ENCODE measurements around the gene ING5.
"Not testable (repeated sequence)": the region's sequence is repeated elsewhere in the genome, so short reads cannot be mapped to it uniquely, and the experiment has no call there.

Gene ING5

DNA sequence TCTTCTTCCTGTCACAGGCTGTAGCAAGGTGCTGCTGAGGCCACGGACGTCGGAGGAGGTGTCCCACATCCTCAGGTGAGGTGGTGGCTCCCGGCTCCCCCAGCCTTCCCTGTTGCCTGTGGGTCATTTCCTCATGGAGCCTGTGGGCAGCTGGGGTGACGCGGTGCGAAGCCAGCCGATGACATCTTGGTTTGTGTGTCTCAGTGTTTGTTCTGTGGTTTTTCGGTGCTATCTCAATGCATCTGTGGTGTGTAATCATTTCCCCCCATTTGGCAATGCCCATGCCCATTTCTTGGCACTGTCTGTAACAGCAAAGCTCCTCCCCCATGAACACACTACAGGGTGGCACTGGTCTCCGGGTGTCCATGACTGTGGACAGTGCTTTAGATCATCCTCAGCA is 39.2 kb downstream of the ING5 start:
- H3K4me1 ChIP-seq (ENCODE audit: control insufficient read depth, insufficient read depth, low read length, poor library complexity, severe bottlenecking), result no peaks in the 10 kb centered on the region
- 91 to 98% methylated on average over 5 to 9 of the region's 10 CpGs for WGBS, 2 experiments (ENCODE audit: insufficient coverage in 2 of 2)
- H3K9me3 ChIP-seq (ENCODE audit: control insufficient read depth, low read length), result no peaks in the 10 kb centered on the region
- no peak overlapping the region for H3K4me3 ChIP-seq (ENCODE audit: extremely low read depth, insufficient read depth, low read length, poor library complexity, severe bottlenecking)
- H3K27ac ChIP-seq (ENCODE audit: low read depth, low read length, severe bottlenecking), result no peak overlapping the region
- H3K36me3 ChIP-seq (ENCODE audit: control insufficient read depth, insufficient read depth, low read length), result peaks cover 15% of the 10 kb centered on the region

DNA sequence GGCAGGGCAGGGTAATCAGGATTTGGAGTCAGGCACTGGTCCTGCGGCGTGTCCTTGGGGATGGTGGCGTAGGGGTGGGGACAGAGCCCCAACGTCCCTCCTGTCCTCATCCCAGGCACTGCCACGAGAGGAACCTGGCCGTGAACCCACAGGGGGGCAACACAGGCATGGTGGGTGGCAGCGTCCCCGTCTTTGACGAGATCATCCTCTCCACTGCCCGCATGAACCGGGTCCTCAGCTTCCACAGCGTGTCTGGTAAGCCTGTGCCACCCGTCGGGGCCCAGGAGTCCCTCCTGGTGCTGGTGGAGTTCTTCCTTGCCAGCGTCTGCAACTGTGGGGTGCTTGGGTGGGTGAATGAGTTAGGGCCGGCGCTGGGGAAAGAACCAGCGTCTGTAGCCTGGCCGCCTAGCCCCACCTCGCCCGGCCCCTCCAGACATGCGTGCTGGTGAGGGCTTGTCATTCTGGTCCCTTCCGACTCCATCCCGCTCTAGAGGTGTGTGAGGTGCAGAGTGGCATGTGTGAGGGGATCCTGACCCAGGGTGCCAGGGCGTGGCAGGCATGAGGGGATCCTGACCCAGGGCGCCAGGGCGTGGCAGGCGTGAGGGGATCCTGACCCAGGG is 40.6 kb downstream of the ING5 start:
- no peaks in the 10 kb centered on the region for H3K4me1 ChIP-seq (ENCODE audit: control insufficient read depth, insufficient read depth, low read length, poor library complexity, severe bottlenecking)
- no peak overlapping the region for H3K27ac ChIP-seq (ENCODE audit: low read depth, low read length, severe bottlenecking)

DNA sequence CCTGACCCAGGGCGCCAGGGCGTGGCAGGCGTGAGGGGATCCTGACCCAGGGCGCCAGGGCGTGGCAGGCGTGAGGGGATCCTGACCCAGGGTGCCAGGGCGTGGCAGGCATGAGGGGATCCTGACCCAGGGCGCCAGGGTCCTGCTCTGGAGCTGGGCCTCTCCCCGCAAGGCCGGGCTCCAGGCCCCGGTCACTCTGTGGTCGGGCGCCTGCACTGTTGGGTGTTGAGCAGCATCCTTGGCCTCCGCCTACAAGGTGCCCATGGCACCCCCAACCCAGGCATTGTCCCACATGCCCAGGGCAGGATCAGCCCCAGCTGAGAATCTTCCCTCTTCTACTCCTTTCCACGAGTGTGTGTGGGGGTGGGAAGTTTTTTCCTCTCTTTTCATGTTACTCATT is 41.2 kb downstream of the ING5 start:
- peaks cover 19% of the 10 kb centered on the region for H3K36me3 ChIP-seq (ENCODE audit: control insufficient read depth, insufficient read depth, low read length)
- H3K4me3 ChIP-seq (ENCODE audit: extremely low read depth, insufficient read depth, low read length, poor library complexity, severe bottlenecking); H3K27ac ChIP-seq (ENCODE audit: low read depth, low read length, severe bottlenecking); H3K4me1 ChIP-seq (ENCODE audit: control insufficient read depth, insufficient read depth, low read length, poor library complexity, severe bottlenecking); H3K9me3 ChIP-seq (ENCODE audit: control insufficient read depth, low read length): not testable (repeated sequence)
- WGBS, 2 experiments (ENCODE audit: insufficient coverage in 2 of 2), result 94% methylated on average over 9 to 10 of the region's 15 CpGs

More for the DNA sequence above, 40.6 kb downstream of the ING5 start:
- Histone ChIP-seq H3K36me3 (ENCODE audit: control insufficient read depth, insufficient read depth, low read length) (peaks cover 19% of the 10 kb centered on the region), H3K4me3 (ENCODE audit: extremely low read depth, insufficient read depth, low read length, poor library complexity, severe bottlenecking) (no peak overlapping the region), H3K9me3 (ENCODE audit: control insufficient read depth, low read length) (no peaks in the 10 kb centered on the region)
- WGBS, 2 experiments (ENCODE audit: insufficient coverage in 2 of 2), result 95 to 96% methylated on average over 19 to 26 of the region's 28 CpGs

DNA sequence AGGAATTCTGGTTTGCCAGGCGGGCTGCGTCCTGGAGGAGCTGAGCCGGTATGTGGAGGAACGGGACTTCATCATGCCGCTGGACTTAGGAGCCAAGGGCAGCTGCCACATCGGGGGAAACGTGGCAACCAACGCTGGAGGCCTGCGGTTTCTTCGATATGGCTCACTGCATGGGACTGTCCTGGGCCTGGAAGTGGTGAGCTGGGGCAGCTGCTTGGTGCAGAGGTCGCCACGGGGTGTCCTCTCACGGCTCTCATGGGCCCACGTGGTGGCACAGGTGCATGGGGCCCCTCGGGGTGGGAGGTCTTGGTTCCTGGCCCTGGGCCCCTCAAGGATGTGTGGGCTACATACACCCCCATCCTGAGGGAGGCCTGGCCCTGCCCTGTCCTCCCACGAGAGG is 41.8 kb downstream of the ING5 start:
- no peak overlapping the region for H3K4me3 ChIP-seq (ENCODE audit: extremely low read depth, insufficient read depth, low read length, poor library complexity, severe bottlenecking)
- WGBS, 2 experiments (ENCODE audit: insufficient coverage in 2 of 2), result 93 to 94% methylated on average over 14 to 15 of the region's 16 CpGs
- H3K4me1 ChIP-seq (ENCODE audit: control insufficient read depth, insufficient read depth, low read length, poor library complexity, severe bottlenecking), result no peaks in the 10 kb centered on the region
- H3K9me3 ChIP-seq (ENCODE audit: control insufficient read depth, low read length), result no peaks in the 10 kb centered on the region
- no peak overlapping the region for H3K27ac ChIP-seq (ENCODE audit: low read depth, low read length, severe bottlenecking)
- peaks cover 19% of the 10 kb centered on the region for H3K36me3 ChIP-seq (ENCODE audit: control insufficient read depth, insufficient read depth, low read length)

DNA sequence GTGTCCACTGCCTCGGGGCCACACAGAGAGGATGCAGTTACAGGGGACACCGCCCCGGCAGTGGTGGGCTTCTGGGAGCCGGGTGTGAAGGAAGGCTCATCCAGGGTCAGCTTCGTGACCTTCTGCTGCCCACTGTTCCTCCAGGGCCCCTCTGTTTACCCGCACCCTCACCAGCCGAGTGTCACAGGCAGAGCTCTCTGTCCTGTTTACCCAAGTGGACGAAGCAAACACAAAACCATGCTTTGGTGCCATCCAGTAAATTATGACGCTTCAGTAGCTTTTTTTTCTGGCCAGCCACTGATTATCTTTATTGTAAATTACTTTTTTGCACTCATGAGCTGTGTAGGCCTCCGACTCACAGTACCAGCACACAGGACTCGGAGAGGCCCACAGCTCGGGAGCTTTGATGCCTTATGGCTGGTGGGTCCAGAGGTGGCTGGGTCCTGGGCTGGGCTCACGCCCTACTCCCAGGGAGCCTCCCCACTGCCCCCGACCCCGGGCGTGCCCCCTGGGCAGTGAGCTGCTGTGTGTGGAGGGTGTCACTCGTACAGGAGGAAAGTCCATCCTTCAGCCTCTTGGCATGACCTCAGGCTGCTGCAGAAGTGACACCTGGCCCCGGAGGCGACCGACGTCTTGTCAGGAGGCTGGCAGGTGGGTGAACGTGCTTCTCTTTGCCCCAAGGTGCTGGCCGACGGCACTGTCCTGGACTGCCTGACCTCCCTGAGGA is 42.4 kb downstream of the ING5 start:
- 94% methylated on average over 17 to 20 of the region's 24 CpGs for WGBS, 2 experiments (ENCODE audit: insufficient coverage in 2 of 2)

DNA sequence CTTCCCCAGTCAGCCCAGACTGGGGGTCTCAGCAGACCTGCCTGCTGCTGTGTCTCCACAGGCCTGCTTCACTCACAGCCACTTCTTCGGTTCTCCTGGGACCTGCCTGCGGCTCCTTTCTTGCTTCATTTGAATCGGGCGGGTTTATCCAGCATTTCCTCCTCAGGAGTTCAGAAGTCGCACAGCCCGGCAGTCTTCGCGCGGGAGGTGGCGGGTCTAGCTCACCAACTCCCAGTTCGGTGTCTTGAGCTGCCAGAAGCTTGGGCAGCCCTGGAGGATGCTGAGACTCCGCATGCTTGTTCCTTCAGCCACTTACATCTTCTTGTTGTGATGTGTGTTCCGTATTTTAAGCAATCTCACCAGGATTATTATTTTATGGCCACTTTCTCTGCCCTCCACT is 43.4 kb downstream of the ING5 start:
- 95 to 98% methylated on average over 10 to 13 of the region's 13 CpGs for WGBS, 2 experiments (ENCODE audit: insufficient coverage in 2 of 2)
- Histone ChIP-seq H3K36me3 (ENCODE audit: control insufficient read depth, insufficient read depth, low read length) (peaks cover 19% of the 10 kb centered on the region), H3K27ac (ENCODE audit: low read depth, low read length, severe bottlenecking) (no peak overlapping the region), H3K9me3 (ENCODE audit: control insufficient read depth, low read length) (no peaks in the 10 kb centered on the region), H3K4me3 (ENCODE audit: extremely low read depth, insufficient read depth, low read length, poor library complexity, severe bottlenecking) (no peak overlapping the region), H3K4me1 (ENCODE audit: control insufficient read depth, insufficient read depth, low read length, poor library complexity, severe bottlenecking) (no peaks in the 10 kb centered on the region)

More for the DNA sequence above, 42.4 kb downstream of the ING5 start:
- Histone ChIP-seq H3K4me3 (ENCODE audit: extremely low read depth, insufficient read depth, low read length, poor library complexity, severe bottlenecking) (no peak overlapping the region), H3K4me1 (ENCODE audit: control insufficient read depth, insufficient read depth, low read length, poor library complexity, severe bottlenecking) (no peaks in the 10 kb centered on the region), H3K36me3 (ENCODE audit: control insufficient read depth, insufficient read depth, low read length) (peaks cover 19% of the 10 kb centered on the region), H3K27ac (ENCODE audit: low read depth, low read length, severe bottlenecking) (no peak overlapping the region), H3K9me3 (ENCODE audit: control insufficient read depth, low read length) (no peaks in the 10 kb centered on the region)

DNA sequence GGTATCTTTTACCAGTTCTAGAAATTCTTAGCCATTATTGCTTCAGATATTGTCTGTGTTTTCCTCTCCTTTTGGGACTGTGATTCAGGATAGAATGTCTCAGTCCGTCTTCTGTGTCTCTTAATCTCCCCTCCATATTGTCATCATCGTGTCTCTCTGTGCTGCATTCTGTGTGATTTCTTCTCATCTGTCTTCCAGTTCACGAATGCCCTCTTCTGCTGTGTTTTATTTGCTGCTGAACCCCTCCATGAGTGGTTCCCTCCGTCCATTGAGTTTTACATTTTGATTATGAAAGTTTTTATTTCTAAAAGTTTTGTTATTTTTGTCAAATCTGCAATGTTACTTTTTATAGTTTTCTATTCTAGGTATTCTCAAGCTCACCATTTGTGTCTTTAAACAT is 44.2 kb downstream of the ING5 start:
- Histone ChIP-seq H3K4me1 (ENCODE audit: control insufficient read depth, insufficient read depth, low read length, poor library complexity, severe bottlenecking) (no peaks in the 10 kb centered on the region), H3K36me3 (ENCODE audit: control insufficient read depth, insufficient read depth, low read length) (peaks cover 19% of the 10 kb centered on the region), H3K9me3 (ENCODE audit: control insufficient read depth, low read length) (no peaks in the 10 kb centered on the region), H3K4me3 (ENCODE audit: extremely low read depth, insufficient read depth, low read length, poor library complexity, severe bottlenecking) (no peak overlapping the region), H3K27ac (ENCODE audit: low read depth, low read length, severe bottlenecking) (no peak overlapping the region)
- 90 to 93% methylated on average over 2 to 3 of the region's 4 CpGs for WGBS, 2 experiments (ENCODE audit: insufficient coverage in 2 of 2)

DNA sequence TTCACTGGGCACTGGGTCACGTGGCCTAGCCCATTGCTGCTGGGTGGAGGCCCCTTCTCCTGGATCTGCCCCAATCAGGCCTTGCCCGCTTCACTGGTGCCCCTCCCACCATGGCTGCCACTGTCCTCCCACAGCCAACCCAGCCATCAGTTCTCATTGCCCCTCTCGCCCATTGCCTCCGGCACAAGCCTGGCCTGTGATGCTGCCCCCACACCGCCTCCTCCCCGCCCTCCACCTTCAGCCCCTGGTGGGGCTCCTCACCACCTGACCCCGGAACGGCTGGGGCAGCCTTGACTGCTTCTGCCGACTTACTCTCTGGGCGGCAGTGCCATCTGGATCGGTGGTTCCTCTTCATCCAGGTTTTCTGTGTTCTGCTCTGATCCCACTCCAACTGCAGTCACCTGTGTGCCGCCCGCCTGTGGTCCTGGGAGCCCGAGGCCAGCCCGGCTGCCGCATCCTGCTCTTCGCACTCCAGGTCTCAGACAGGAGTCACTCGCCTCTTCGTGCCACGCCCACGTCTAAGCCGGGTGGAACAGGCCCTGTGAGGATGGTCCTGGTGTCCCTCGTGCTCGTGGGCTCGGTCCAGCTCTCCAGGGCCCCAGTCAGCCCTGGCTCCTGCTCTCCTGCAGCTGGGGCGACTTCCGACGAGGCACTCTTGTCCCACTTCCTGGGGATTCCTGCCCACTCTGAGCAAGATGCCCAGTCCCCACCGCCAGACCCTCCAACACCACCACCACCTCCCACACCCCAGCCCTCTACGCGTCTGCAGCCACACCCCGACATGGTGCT is 46.8 kb downstream of the ING5 start:
- Histone ChIP-seq H3K4me3 (ENCODE audit: extremely low read depth, insufficient read depth, low read length, poor library complexity, severe bottlenecking) (no peak overlapping the region), H3K36me3 (ENCODE audit: control insufficient read depth, insufficient read depth, low read length) (peaks cover 25% of the 10 kb centered on the region), H3K27ac (ENCODE audit: low read depth, low read length, severe bottlenecking) (no peak overlapping the region), H3K4me1 (ENCODE audit: control insufficient read depth, insufficient read depth, low read length, poor library complexity, severe bottlenecking) (no peaks in the 10 kb centered on the region), H3K9me3 (ENCODE audit: control insufficient read depth, low read length) (no peaks in the 10 kb centered on the region)
- WGBS, 2 experiments (ENCODE audit: insufficient coverage in 2 of 2), result 92 to 95% methylated on average over 26 to 31 of the region's 32 CpGs

DNA sequence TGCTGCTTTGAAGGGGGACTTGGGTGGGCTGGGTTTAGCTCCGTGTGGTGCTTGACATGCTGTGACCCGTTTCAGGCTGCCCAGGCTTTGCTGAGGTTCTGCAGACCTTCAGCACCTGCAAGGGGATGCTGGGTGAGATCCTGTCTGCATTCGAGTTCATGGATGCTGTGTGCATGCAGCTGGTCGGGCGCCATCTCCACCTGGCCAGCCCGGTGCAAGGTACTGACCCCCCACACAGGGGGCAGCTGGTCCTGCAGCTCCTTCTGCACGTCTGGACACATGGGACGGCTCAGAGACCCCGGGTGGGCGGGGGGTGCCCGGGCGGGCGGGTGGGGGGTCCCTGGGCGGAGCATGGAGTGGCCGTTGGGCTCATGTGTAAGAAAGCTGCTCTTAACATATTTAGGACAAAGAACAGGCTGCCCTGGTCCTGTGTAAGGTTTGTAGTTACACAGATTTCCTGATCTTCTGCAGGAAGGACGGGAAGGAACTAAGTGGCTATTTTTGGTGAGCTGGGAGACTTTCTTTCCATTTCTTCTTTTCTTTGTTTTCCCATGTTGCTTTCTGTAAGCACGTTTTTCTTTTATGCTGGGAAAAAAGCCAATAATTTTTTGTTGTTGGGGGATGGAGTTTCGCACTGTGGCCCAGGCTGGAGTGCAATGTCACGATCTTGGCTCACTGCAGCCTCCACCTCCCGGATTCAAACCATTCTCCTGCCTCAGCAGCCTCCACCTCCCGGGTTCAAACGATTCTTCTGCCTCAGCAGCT is 48.4 kb downstream of the ING5 start:
- Histone ChIP-seq H3K4me1 (ENCODE audit: control insufficient read depth, insufficient read depth, low read length, poor library complexity, severe bottlenecking) (no peaks in the 10 kb centered on the region), H3K27ac (ENCODE audit: low read depth, low read length, severe bottlenecking) (no peak overlapping the region), H3K36me3 (ENCODE audit: control insufficient read depth, insufficient read depth, low read length) (peaks cover 22% of the 10 kb centered on the region), H3K4me3 (ENCODE audit: extremely low read depth, insufficient read depth, low read length, poor library complexity, severe bottlenecking) (no peak overlapping the region), H3K9me3 (ENCODE audit: control insufficient read depth, low read length) (no peaks in the 10 kb centered on the region)
- WGBS, 2 experiments (ENCODE audit: insufficient coverage in 2 of 2), result 98% methylated on average over 9 to 17 of the region's 22 CpGs

DNA sequence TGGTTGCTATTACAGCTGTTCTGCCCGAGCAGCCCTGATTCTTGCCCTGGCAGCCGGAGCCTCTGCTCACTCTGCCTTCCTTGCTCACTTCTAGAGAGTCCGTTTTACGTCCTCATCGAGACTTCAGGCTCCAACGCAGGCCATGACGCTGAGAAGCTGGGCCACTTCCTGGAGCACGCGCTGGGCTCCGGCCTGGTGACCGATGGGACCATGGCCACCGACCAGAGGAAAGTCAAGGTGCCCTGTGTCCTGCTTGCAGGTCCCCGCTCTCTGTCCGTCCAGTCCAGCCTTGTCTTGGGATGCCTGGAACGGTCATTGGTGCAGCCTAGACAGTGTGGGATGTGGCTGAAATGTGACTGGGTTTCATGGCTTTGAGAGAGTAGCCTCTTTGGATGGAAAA is 49.3 kb downstream of the ING5 start:
- Histone ChIP-seq H3K27ac (ENCODE audit: low read depth, low read length, severe bottlenecking) (no peak overlapping the region), H3K9me3 (ENCODE audit: control insufficient read depth, low read length) (no peaks in the 10 kb centered on the region), H3K36me3 (ENCODE audit: control insufficient read depth, insufficient read depth, low read length) (peaks cover 16% of the 10 kb centered on the region), H3K4me1 (ENCODE audit: control insufficient read depth, insufficient read depth, low read length, poor library complexity, severe bottlenecking) (no peaks in the 10 kb centered on the region), H3K4me3 (ENCODE audit: extremely low read depth, insufficient read depth, low read length, poor library complexity, severe bottlenecking) (no peak overlapping the region)
- 95 to 97% methylated on average over 14 to 15 of the region's 15 CpGs for WGBS, 2 experiments (ENCODE audit: insufficient coverage in 2 of 2)

All from mesodermal cell (in vitro differentiated cells).